NCI-H2029 (cell line): ENCODE data around the gene EFCAB11.

Experiments
- DNase-seq: peaks from one replicate; lab custom pipeline; 2025; lab: John Stamatoyannopoulos, UW

Gene EFCAB11

DNA sequence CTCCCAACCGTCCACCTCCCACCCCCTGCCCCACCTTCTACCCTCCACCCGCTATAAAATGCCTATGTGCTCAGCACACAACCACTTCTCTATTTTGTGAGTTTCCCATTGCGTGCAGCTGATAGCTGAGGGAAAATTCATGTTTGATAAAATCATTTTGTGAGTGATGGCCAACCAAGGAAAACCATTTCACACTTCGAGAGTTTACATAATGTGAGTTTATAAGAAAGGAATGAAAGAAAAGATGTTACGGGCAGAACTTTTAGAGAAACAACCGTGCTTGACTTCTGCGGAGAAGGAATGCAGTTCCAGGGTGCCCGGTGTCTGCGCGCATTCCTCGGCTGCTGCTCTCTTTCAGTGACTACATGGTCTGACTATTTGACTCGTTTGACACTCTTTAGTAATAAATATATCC, 140.9 kb downstream of the EFCAB11 start:
- no peak for DNase-seq

GRCh38 chr14:89811954-89812575, 142.5 kb downstream of the EFCAB11 start:
- DNase-seq: no peak

- no peak for DNase-seq
Observed at GRCh38 chr14:89810101-89810500, 144.4 kb downstream of the EFCAB11 start.

GRCh38 chr14:89807892-89808291, 146.6 kb downstream of the EFCAB11 start:
- no peak for DNase-seq

DNA sequence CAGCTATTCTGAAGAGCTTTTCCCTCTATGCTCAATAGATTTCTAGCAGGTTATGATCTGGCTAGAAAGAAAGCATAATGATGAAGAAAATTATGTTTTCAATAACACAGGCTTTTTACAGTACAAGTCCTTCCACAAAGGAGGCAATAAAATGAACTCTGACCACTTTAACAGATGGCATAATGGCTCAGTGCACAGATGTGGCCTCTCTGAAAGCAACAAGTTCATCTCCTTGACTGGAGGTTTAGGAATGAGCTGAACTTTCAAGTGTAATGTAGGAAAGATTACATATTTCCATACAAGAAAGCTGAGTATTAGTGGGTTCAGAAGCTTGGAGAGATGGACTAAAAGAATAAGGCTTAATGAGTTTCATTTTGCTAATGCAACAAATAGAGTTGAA, 147.4 kb downstream of the EFCAB11 start:
- DNase-seq: no peak

- DNase-seq: no peak
Observed at GRCh38 chr14:89806451-89806850, 148.1 kb downstream of the EFCAB11 start.

GRCh38 chr14:89805501-89805900, 149.0 kb downstream of the EFCAB11 start:
- DNase-seq: no peak

DNA sequence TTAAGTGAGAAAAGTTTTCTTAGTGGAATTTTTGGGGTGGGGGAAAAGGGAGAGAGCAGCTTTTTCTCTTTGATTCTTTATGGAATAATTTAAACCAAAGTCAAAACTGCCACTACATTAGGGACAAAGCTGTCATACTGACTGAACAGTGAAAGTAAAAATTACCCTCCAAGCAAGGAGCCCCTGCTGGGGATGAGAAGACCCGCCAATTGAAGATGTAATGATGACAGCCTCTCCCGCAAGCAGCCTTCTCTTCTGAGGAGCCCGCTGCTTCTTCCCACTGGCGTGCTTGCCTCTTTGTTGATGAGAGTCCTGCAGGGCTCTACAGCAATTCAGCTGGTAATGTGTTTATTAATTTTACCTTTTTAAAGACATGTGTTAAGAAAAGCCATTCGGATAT, 151.0 kb downstream of the EFCAB11 start:
- DNase-seq: no peak

- no peak for DNase-seq
Observed at GRCh38 chr14:89801136-89801535, 153.4 kb downstream of the EFCAB11 start.

DNA sequence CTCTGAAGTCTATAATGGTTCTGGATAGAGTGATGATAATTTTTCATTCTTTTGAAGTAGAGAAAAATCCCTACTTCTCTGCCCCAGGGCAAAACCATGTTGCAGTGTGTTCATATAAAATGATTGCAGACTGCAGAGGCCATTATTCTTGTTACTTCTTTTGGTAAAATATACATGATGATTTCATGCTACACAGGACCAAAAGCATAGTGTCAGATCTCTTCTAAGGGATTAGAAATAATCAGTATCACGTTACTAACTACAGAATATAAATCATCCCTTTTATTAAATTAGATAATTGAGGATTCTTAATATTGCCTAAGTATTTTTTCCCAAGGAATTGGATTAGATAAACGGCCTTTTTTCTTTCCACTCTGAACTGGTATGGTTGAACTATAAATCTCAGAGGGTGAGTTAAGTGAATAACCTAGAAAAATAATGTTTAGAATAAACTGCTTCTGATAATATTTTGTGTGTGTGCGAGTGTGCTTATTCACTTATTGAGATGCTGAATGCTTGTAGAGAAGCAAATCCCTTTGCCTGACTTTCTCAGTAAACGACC, 156.2 kb downstream of the EFCAB11 start:
- DNase-seq: no peak

DNA sequence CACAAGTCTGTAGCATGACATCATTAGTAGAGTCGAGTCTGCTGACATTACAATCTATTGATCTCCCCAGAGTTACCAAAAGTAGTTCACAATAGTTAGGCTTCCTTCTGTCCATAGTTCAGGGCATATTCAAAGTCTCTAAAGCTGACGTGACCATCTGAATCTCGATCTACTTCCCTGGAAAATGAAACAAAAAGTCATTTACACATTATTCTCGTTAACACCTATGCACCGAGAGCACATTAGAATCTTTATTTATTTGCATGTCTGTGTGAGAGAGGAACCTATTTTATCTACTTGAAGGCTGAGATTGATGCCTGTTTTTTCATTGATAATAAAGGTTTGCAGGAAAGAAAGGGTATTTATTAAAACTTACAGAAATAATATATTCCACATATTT, 157.4 kb downstream of the EFCAB11 start:
- DNase-seq: no peak

- DNase-seq: no peak
Observed at GRCh38 chr14:89794096-89794495, 160.4 kb downstream of the EFCAB11 start.

DNA sequence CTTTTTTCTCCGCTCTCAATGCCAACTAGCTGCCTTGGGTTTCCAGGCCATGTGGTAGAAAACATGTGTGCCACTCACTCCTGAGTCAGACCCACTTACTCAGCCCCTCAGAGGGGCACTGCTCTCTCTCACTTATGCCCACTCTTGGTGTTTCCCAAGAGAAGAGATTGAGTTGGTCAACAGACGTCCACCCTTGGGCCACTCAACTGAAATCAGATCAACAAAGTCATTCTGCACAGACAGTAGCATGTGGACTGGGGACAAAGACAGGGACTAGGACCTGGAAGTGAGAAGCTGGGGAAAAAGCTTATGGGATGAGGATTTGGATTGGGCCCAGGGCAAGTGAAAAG, 161.2 kb downstream of the EFCAB11 start:
- no peak for DNase-seq

- DNase-seq: no peak
Observed at GRCh38 chr14:89792489-89793366, 161.8 kb downstream of the EFCAB11 start.

DNA sequence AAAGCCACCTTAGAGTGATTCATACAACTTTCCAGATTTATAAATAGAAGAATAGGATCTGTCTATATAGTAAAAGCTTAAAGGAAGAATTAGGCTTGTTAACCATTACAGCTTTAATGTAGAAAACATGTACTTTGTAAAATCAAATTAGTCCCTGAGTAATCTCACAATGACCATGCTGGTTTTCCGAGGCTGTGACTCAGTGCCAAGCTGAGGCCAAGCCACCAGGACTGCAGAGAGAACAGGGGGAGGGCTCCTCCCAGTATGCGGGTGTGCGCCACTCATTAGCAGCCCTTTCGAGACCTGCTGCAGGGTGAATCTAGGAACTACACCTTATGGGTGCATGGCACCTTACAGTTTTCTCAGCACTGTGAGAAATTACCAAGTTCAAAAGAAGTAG, 167.0 kb downstream of the EFCAB11 start:
- no peak for DNase-seq

GRCh38 chr14:89781046-89781445, 173.5 kb downstream of the EFCAB11 start:
- DNase-seq: no peak

- no peak for DNase-seq
Observed at GRCh38 chr14:89779707-89780106, 174.8 kb downstream of the EFCAB11 start.

- no peak for DNase-seq
Observed at GRCh38 chr14:89775946-89776345, 178.6 kb downstream of the EFCAB11 start.

GRCh38 chr14:89775151-89775550, 179.4 kb downstream of the EFCAB11 start:
- DNase-seq: no peak

GRCh38 chr14:89773644-89774316, 180.8 kb downstream of the EFCAB11 start:
- DNase-seq: no peak

- DNase-seq: no peak
Observed at GRCh38 chr14:89773151-89773550, 181.4 kb downstream of the EFCAB11 start.

DNA sequence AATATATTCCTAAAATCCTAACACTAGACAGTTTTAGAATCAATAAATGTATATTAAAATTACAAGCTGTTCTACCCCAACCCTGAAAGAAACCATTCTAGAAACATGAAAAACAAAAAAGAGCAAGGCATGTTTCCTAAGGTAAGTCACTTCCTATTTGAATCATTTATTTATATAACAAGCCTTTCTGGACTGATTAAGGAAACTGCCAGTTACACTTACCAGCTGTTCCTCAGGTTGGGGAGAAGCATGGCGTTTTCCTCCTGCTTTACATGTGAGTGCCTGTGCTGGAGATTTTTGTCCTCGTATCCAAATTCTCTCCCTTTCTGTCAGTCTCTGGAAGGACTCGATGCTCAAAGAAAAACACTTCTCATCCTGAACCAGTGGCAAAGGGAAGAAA, 183.3 kb downstream of the EFCAB11 start:
- no peak for DNase-seq

GRCh38 chr14:89767861-89768268, 186.7 kb downstream of the EFCAB11 start:
- DNase-seq: no peak
